K562 (cell line): Measurements from ENCODE around the gene RTP5.

Experiments used
- EZH2 ChIP-seq: IDR thresholded peaks from 2 replicates; pipeline ENCODE4 v1.6.1; 2012; ENCODE audit warnings: low read depth, mild to moderate bottlenecking, inconsistent platforms, low read length, borderline replicate concordance
- HDAC6 ChIP-seq: IDR thresholded peaks from 2 replicates; pipeline ENCODE4 v1.6.1; 2012; ENCODE audit warnings: low read depth, mild to moderate bottlenecking, control low read depth, inconsistent platforms, low read length, moderate library complexity
- JUNB ChIP-seq: fragments of 450-650 bp; formaldehyde crosslinking; conservative IDR thresholded peaks from 2 replicates; pipeline ENCODE4 v1.4.0; 2020; ENCODE audit warnings: mild to moderate bottlenecking
- MAFK ChIP-seq: IDR thresholded peaks from 2 replicates; pipeline ENCODE4 v1.6.1; 2011; ENCODE audit warnings: low read length, improper control_type of control experiment
- NR3C1 ChIP-seq: sonication (generic); formaldehyde crosslinking; IDR thresholded peaks from 2 replicates; pipeline ENCODE4 v1.8.1; 2022; ENCODE audit warnings: missing genetic modification reagents
- POLR2A ChIP-seq: fragments of 450-650 bp; conservative IDR thresholded peaks from 2 replicates; pipeline ENCODE4 v1.6.1; 2016
- RAD21 ChIP-seq, 2 experiments: fragments of 250-450 bp in 1 of 2; fragments of 450-650 bp in 1 of 2; sonication (Bioruptor Pico) in 1 of 2; formaldehyde crosslinking in 1 of 2; IDR thresholded peaks in 1 of 2; conservative IDR thresholded peaks in 1 of 2; 2 replicates each; pipeline versions ENCODE4 v1.4.0 to v1.8.0; 2020 to 2022; ENCODE audit warnings: mild to moderate bottlenecking in 2 of 2, moderate library complexity in 1 of 2
- RB1 ChIP-seq: fragments of 450-650 bp; IDR thresholded peaks from 2 replicates; pipeline ENCODE4 v1.6.1; 2017; ENCODE audit warnings: low read depth, mild to moderate bottlenecking
- SMARCA4 ChIP-seq: fragments of 450-650 bp; IDR thresholded peaks from 2 replicates; pipeline ENCODE4 v1.6.1; 2016
- THAP7 ChIP-seq: fragments of 250-450 bp; sonication (Bioruptor Pico); IDR thresholded peaks from 2 replicates; pipeline ENCODE4 v1.5.0; 2021
- ZNF175 ChIP-seq: fragments of 200-800 bp; sonication (Bioruptor generic); IDR thresholded peaks from 2 replicates; pipeline ENCODE4 v1.6.1; 2016; ENCODE audit warnings: low read depth, mild to moderate bottlenecking, missing genetic modification characterization, missing compliant biosample characterization
- TF ChIP-seq, protein P1 (sequence below), 3 experiments: IDR thresholded peaks in 2 of 3; conservative IDR thresholded peaks in 1 of 3; 2 replicates each; pipeline ENCODE4 v1.5.1; 2011 to 2012; ENCODE audit warnings: low read length in 3 of 3, mild to moderate bottlenecking in 3 of 3, control low read depth in 2 of 3, improper control_type of control experiment in 1 of 3, inconsistent platforms in 1 of 3, low read depth in 1 of 3, mixed read lengths in 1 of 3, moderate library complexity in 1 of 3; ENCODE audit not compliant: insufficient read depth in 2 of 3

- TF ChIP-seq SMARCA4 (no peak), EZH2 (no peak), POLR2A (no peak), JUNB (CRISPR knock-in tag) (no peak), NR3C1 (CRISPR knock-in tag) (no peak), THAP7 (CRISPR knock-in tag) (no peak), HDAC6 (no peak), RAD21 (CRISPR knock-in tag; conservative IDR thresholded peaks at IDR 0.05 in 1 of 2, IDR thresholded peaks at IDR 0.05 in 1 of 2) (no peak), MAFK (no peak), RB1 (no peak), ZNF175 (CRISPR knock-in tag) (no peak)
- TF ChIP-seq, protein P1, sequence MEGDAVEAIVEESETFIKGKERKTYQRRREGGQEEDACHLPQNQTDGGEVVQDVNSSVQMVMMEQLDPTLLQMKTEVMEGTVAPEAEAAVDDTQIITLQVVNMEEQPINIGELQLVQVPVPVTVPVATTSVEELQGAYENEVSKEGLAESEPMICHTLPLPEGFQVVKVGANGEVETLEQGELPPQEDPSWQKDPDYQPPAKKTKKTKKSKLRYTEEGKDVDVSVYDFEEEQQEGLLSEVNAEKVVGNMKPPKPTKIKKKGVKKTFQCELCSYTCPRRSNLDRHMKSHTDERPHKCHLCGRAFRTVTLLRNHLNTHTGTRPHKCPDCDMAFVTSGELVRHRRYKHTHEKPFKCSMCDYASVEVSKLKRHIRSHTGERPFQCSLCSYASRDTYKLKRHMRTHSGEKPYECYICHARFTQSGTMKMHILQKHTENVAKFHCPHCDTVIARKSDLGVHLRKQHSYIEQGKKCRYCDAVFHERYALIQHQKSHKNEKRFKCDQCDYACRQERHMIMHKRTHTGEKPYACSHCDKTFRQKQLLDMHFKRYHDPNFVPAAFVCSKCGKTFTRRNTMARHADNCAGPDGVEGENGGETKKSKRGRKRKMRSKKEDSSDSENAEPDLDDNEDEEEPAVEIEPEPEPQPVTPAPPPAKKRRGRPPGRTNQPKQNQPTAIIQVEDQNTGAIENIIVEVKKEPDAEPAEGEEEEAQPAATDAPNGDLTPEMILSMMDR (IDR thresholded peaks at IDR 0.05 in 2 of 3, conservative IDR thresholded peaks at IDR 0.05 in 1 of 3; ENCODE audit: insufficient read depth in 2 of 3, low read depth in 1 of 3, low read length in 3 of 3), result no peak
These were observed 18.4 kb downstream of the RTP5 start for GRCh38 chr2:241887806-241888522.
